T-cell (primary cell): ENCODE results near the gene PTPRD. TPM values are rescaled to one million over a fixed set of nuclear protein-coding genes. Genes with fewer than 3 reads are reported as not detected.

Source experiments
- ATAC-seq, 4 experiments: fragments of 200-7000 bp in 3 of 4; fragments of 150-1000 bp in 1 of 4; cut with Tn5 transposase; replicated peaks in 1 of 4; 1 replicate in 3 of 4; 2 replicates in 1 of 4; pipeline ENCODE4 v1.10.0; 2021; ENCODE audit warnings: moderate library complexity in 3 of 4, mild to moderate bottlenecking in 2 of 4, moderate number of reproducible peaks in 1 of 4
- CTCF ChIA-PET, 2 donors: fragments of 300-600 bp; sonication (Branson Sonifier 250); formaldehyde crosslinking; loops; one replicate each; lab custom pipeline; 2022; ENCODE audit warnings: antibody characterized with exemption in 2 of 2; lab: Charles Lee
- POLR2A ChIA-PET, 2 donors: fragments of 300-600 bp; sonication (Branson Sonifier 250); formaldehyde crosslinking; loops; one replicate each; lab custom pipeline; 2022; ENCODE audit warnings: antibody characterized with exemption in 2 of 2; lab: Charles Lee
- DNase-seq, 35 experiments: peaks; one replicate each; pipeline versions ENCODE4 v3.0.0 to v3.0.0-alpha.2; 2013 to 2023
- H3K27ac ChIP-seq: one replicate; pipeline ENCODE4 v1.5.1; 2013; ENCODE audit warnings: low read length
- H3K27me3 ChIP-seq, 2 experiments: replicated peaks in 1 of 2; 1 replicate in 1 of 2; 2 replicates in 1 of 2; pipeline versions ENCODE4 v1.6.1 to v1.7.0; 2013; ENCODE audit warnings: low read length in 1 of 2, mixed read lengths in 1 of 2; ENCODE audit not compliant: control insufficient read depth in 2 of 2, insufficient read depth in 2 of 2; ENCODE audit errors: extremely low read depth in 1 of 2
- H3K36me3 ChIP-seq, 2 donors: 1 replicate in 1 of 2; 2 replicates in 1 of 2; pipeline versions ENCODE4 v1.6.1 to v1.7.0; 2013; ENCODE audit warnings: low read length in 1 of 2; ENCODE audit not compliant: control insufficient read depth in 2 of 2, insufficient read depth in 1 of 2; ENCODE audit errors: extremely low read depth in 1 of 2
- H3K4me1 ChIP-seq, 2 experiments: 1 replicate in 1 of 2; 2 replicates in 1 of 2; pipeline versions ENCODE4 v1.6.1 to v1.7.0; 2013; ENCODE audit warnings: low read length in 2 of 2, mixed read lengths in 1 of 2; ENCODE audit not compliant: insufficient read depth in 2 of 2, control insufficient read depth in 1 of 2; ENCODE audit errors: extremely low read depth in 1 of 2
- H3K4me3 ChIP-seq, 2 donors: 1 replicate in 1 of 2; 2 replicates in 1 of 2; pipeline versions ENCODE4 v1.5.1 to v1.7.0; 2013; ENCODE audit warnings: mild to moderate bottlenecking in 2 of 2, low read length in 1 of 2, moderate library complexity in 1 of 2; ENCODE audit not compliant: control insufficient read depth in 1 of 2; ENCODE audit errors: extremely low read depth in 1 of 2
- H3K9me3 ChIP-seq: 2 replicates; pipeline ENCODE4 v1.7.0; 2013
- H3K27ac Mint-ChIP-seq, 2 donors: one replicate each; pipeline ENCODE4 v1.8.0; 2020 to 2021; ENCODE audit warnings: mild to moderate bottlenecking in 2 of 2, mixed read lengths in 2 of 2
- H3K27me3 Mint-ChIP-seq, 2 donors: one replicate each; pipeline ENCODE4 v1.8.0; 2021 to 2022; ENCODE audit warnings: mixed read lengths in 2 of 2
- H3K36me3 Mint-ChIP-seq: one replicate; pipeline ENCODE4 v1.8.0; 2021; ENCODE audit warnings: mixed read lengths
- H3K4me1 Mint-ChIP-seq, 3 donors: one replicate each; pipeline ENCODE4 v1.8.0; 2020 to 2022; ENCODE audit warnings: mixed read lengths in 3 of 3, mild to moderate bottlenecking in 1 of 3
- H3K4me3 Mint-ChIP-seq, 3 donors: one replicate each; pipeline ENCODE4 v1.8.0; 2020 to 2022; ENCODE audit warnings: mild to moderate bottlenecking in 3 of 3, mixed read lengths in 3 of 3, moderate library complexity in 3 of 3
- H3K9me3 Mint-ChIP-seq, 3 donors: one replicate each; pipeline ENCODE4 v1.8.0; 2020 to 2022; ENCODE audit warnings: mixed read lengths in 3 of 3
- WGBS: methylation state at CpG from one replicate; pipeline ENCODE4 v1.1.5; 2013; ENCODE audit warnings: missing lambda C conversion rate; ENCODE audit not compliant: insufficient coverage; 5-methylcytosine and 5-hydroxymethylcytosine counted together
- total RNA-seq, 35 experiments: library from RNA in 6 of 35; stranded (reverse) in 6 of 35; fragments of 120-200 nt in 1 of 35; gene quantifications; one replicate each; pipeline versions ENCODE4 v1.2.1 to v1.2.4 and lab custom pipeline; 2013 to 2026

The PTPRD gene
- total RNA-seq, 5 donors from 2014 or later (not counting 1 experiment from before 2014, with no cell fraction given) = 0.13 to 0.61 (median 0.38) TPM; not detected in 2

DNA sequence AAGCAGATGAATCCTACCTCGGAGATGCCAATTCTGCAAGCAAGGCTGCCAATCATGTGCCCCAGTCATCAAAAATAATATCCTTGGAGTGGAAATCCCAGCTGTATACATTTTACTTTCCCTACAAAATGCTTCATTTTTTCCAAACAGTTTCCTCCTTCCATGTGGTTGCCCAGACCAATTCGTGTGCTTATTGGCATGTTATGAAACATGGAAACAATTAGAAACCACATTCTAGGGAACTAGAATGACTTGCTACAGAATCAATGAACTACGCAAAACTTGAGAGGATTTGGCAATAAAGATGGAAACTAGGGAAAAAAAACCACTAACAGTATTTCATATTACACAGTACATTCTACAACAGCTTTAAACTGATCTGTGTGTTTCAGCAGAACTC, 2228.7 kb downstream of the PTPRD start:
- no peak overlapping the region for H3K4me3 Mint-ChIP-seq
- ATAC-seq (no peak), DNase-seq (no peak)
- H3K27ac Mint-ChIP-seq = no peak overlapping the region
- CTCF ChIA-PET = no interaction called here
- no peaks in the 10 kb centered on the region for H3K4me1 Mint-ChIP-seq
- no peaks in the 10 kb centered on the region for H3K4me1 ChIP-seq
- peaks cover 0 to 4% of the 10 kb centered on the region in 2 donors for H3K27me3 Mint-ChIP-seq
- no peaks in the 10 kb centered on the region for H3K27me3 ChIP-seq
- H3K9me3 Mint-ChIP-seq = no peaks in the 10 kb centered on the region
- POLR2A ChIA-PET = no interaction called here
- H3K27ac ChIP-seq = no peak overlapping the region
- 89% methylated on average over 1 of the region's 3 CpGs for WGBS
- no peaks in the 10 kb centered on the region for H3K36me3 Mint-ChIP-seq
- H3K36me3 ChIP-seq = no peaks in the 10 kb centered on the region
- H3K4me3 ChIP-seq = no peak overlapping the region
- H3K9me3 ChIP-seq = no peaks in the 10 kb centered on the region

DNA sequence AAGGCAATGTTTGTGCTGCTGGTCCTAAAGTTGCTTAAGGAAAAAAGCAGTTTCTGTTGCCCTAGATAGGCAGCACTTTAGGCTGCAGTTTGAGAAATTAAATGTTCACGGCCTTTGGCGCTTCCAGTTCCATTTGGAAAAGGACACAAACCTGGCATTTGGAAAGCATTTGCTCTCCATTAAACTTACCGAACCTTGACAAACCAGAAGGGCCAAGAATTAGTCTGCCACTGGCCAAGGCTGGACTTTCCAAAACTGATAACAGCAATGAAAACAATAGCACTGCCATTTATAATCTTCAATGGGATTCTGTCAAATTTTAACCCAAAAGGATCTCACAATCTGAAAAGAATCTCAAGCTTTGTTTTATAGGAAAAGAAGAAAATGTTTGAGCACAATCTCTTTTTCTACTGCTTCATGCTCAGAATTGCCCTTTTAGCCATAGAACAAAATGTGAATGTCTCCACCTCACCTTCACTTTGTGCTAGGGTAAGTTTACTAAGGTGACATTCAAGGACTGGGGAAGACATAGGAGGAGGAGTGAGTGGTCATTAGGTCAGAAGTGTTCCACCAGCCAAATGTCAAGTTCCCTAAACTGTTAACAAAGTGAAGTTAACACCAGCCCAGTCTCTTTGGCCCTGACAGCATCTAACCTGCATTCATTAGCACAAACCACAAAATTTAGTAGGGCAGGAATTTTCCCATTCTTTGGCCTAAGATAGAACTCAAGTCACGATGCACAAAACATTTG, 2229.8 kb downstream of the PTPRD start:
- Histone ChIP-seq H3K9me3 (no peaks in the 10 kb centered on the region), H3K36me3 (no peaks in the 10 kb centered on the region), H3K27ac (no peak overlapping the region), H3K4me3 (no peak overlapping the region), H3K4me1 (no peaks in the 10 kb centered on the region), H3K27me3 (no peaks in the 10 kb centered on the region)
- Mint-ChIP-seq H3K4me3 (no peak overlapping the region), H3K4me1 (no peaks in the 10 kb centered on the region), H3K36me3 (no peaks in the 10 kb centered on the region), H3K9me3 (no peaks in the 10 kb centered on the region), H3K27me3 (peaks cover 0 to 4% of the 10 kb centered on the region in 2 donors), H3K27ac (no peak overlapping the region)
- WGBS = 100% methylated on average over 3 of the region's 4 CpGs
- no peak for DNase-seq
- ATAC-seq = no peak
- CTCF ChIA-PET = no interaction called here
- POLR2A ChIA-PET = no interaction called here

DNA sequence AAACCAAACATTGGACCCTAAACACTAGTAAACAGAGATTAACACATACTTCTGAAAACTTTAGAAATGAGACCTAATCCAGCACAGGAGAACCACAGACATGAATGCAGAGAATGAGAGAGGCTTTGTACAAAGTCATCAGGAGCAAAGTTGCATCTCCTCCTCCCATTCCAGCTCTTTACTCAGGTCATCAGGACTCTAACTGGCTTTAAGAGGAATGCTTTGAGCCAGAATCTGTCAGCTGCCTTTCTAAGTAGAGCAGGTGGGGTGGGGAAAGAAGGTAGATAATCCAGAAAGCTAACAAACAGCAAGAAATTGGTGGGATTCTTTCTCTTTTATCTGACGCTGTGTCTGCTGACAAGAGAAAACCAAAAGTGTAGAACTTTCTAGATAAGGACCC, 2230.5 kb downstream of the PTPRD start:
- H3K4me3 ChIP-seq = no peak overlapping the region
- ChIA-PET POLR2A (no interaction called here), CTCF (no interaction called here)
- H3K36me3 Mint-ChIP-seq = no peaks in the 10 kb centered on the region
- no peaks in the 10 kb centered on the region for H3K4me1 ChIP-seq
- no peak overlapping the region for H3K27ac Mint-ChIP-seq
- H3K27me3 ChIP-seq = no peaks in the 10 kb centered on the region
- H3K9me3 Mint-ChIP-seq = no peaks in the 10 kb centered on the region
- H3K4me3 Mint-ChIP-seq = no peak overlapping the region
- no peak for ATAC-seq
- 40% methylated on average over 1 of the region's 1 CpG for WGBS
- no peak overlapping the region for H3K27ac ChIP-seq
- H3K9me3 ChIP-seq = no peaks in the 10 kb centered on the region
- no peaks in the 10 kb centered on the region for H3K4me1 Mint-ChIP-seq
- no peaks in the 10 kb centered on the region for H3K36me3 ChIP-seq
- H3K27me3 Mint-ChIP-seq = peaks cover 0 to 4% of the 10 kb centered on the region in 2 donors
- no peak for DNase-seq

DNA sequence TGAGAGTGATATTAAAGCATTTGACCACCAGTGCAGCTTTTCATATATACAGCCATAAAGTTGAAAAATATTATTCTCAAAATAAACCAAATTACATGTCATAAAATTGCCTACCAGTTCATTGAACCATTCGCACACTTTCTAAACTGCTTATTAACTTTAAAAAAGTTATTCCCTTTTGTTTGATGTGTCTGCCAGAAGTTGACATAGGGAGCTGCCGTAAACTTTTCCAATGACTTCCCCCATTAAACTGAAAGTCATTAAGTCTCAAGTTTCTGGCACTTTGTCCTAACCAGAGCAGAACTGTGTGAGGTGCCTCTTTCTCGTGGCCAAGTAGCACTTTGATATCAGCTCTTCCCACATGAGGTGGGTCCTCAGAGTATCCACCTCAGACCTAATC, 2231.2 kb downstream of the PTPRD start:
- DNase-seq (no peak), ATAC-seq (no peak)
- H3K27ac Mint-ChIP-seq = no peak overlapping the region
- Histone ChIP-seq H3K36me3 (no peaks in the 10 kb centered on the region), H3K4me1 (no peaks in the 10 kb centered on the region), H3K4me3 (no peak overlapping the region), H3K27ac (no peak overlapping the region), H3K9me3 (no peaks in the 10 kb centered on the region), H3K27me3 (no peaks in the 10 kb centered on the region)
- POLR2A ChIA-PET = no interaction called here
- H3K36me3 Mint-ChIP-seq = no peaks in the 10 kb centered on the region
- no peak overlapping the region for H3K4me3 Mint-ChIP-seq
- H3K4me1 Mint-ChIP-seq = no peaks in the 10 kb centered on the region
- no peaks in the 10 kb centered on the region for H3K9me3 Mint-ChIP-seq
- WGBS = 36% methylated on average over 1 of the region's 3 CpGs
- H3K27me3 Mint-ChIP-seq = peaks cover 0 to 4% of the 10 kb centered on the region in 2 donors
- CTCF ChIA-PET = no interaction called here

DNA sequence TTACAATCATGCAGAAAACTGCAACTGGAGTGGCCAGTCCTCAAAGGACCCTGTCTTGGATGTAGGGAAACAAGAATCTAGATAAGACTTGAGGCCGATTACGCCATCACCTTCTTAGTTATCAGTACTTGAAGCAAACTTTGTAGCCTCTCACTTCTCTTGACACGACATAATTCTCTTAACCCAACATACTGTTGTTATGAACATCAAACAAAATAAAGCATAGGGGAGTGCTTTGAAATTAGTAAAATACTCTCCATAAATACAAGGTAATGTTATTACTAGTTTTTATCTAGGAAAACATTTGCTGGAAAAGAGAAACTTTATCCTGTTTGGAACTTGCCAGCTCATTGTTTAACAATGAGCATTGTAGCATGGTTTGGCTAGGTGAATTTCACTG, 2238.3 kb downstream of the PTPRD start:
- ATAC-seq (no peak), DNase-seq (no peak)
- no peak overlapping the region for H3K4me3 ChIP-seq
- ChIA-PET POLR2A (no interaction called here), CTCF (no interaction called here)
- H3K4me1 ChIP-seq = no peaks in the 10 kb centered on the region
- Mint-ChIP-seq H3K27me3 (no peaks in the 10 kb centered on the region), H3K9me3 (no peaks in the 10 kb centered on the region), H3K4me1 (no peaks in the 10 kb centered on the region), H3K36me3 (no peaks in the 10 kb centered on the region), H3K27ac (no peak overlapping the region), H3K4me3 (no peak overlapping the region)
- no peak overlapping the region for H3K27ac ChIP-seq
- H3K27me3 ChIP-seq = no peaks in the 10 kb centered on the region
- H3K36me3 ChIP-seq = no peaks in the 10 kb centered on the region
- no peaks in the 10 kb centered on the region for H3K9me3 ChIP-seq
- WGBS = no CpG with 5 or more reads among the region's 3 CpGs

DNA sequence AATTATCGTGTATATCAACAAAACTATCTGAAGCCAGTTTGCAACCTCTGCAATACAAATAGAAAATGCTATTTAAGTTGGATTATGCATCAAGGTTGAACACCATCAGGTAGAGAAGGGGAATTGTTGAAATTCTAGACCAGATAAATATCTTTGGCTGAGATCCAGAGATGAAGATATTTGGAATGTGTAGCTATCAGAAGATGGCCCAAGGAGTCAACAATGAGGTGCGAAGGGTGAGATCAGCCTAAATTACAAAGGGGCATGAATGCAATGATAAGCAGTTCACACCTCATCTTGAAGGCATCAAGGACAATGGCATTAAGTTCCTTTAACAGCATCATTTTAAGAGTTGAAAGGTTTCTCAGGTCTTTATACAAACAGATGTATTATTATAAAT, 2241.1 kb downstream of the PTPRD start:
- Mint-ChIP-seq H3K4me1 (no peaks in the 10 kb centered on the region), H3K36me3 (no peaks in the 10 kb centered on the region), H3K9me3 (no peaks in the 10 kb centered on the region), H3K27ac (no peak overlapping the region), H3K4me3 (no peak overlapping the region), H3K27me3 (no peaks in the 10 kb centered on the region)
- ATAC-seq (no peak), DNase-seq (no peak)
- Histone ChIP-seq H3K4me1 (no peaks in the 10 kb centered on the region), H3K27ac (no peak overlapping the region), H3K27me3 (no peaks in the 10 kb centered on the region), H3K36me3 (no peaks in the 10 kb centered on the region), H3K4me3 (no peak overlapping the region), H3K9me3 (no peaks in the 10 kb centered on the region)
- ChIA-PET POLR2A (interaction anchor here in 1 of 2 donors (0.5 kb wide), 1 partner anchor 1060 kb away, joined by 3 read pairs; no protein-coding TSS in a partner anchor), CTCF (interaction anchor here in 1 of 2 donors (0.5 kb wide), 1 partner anchor 562 kb away, joined by 5 read pairs; no protein-coding TSS in a partner anchor)
- 100% methylated on average over 1 of the region's 2 CpGs for WGBS
